ENCODE data around the gene ZBTB38.

The ZBTB38 gene, protein sequence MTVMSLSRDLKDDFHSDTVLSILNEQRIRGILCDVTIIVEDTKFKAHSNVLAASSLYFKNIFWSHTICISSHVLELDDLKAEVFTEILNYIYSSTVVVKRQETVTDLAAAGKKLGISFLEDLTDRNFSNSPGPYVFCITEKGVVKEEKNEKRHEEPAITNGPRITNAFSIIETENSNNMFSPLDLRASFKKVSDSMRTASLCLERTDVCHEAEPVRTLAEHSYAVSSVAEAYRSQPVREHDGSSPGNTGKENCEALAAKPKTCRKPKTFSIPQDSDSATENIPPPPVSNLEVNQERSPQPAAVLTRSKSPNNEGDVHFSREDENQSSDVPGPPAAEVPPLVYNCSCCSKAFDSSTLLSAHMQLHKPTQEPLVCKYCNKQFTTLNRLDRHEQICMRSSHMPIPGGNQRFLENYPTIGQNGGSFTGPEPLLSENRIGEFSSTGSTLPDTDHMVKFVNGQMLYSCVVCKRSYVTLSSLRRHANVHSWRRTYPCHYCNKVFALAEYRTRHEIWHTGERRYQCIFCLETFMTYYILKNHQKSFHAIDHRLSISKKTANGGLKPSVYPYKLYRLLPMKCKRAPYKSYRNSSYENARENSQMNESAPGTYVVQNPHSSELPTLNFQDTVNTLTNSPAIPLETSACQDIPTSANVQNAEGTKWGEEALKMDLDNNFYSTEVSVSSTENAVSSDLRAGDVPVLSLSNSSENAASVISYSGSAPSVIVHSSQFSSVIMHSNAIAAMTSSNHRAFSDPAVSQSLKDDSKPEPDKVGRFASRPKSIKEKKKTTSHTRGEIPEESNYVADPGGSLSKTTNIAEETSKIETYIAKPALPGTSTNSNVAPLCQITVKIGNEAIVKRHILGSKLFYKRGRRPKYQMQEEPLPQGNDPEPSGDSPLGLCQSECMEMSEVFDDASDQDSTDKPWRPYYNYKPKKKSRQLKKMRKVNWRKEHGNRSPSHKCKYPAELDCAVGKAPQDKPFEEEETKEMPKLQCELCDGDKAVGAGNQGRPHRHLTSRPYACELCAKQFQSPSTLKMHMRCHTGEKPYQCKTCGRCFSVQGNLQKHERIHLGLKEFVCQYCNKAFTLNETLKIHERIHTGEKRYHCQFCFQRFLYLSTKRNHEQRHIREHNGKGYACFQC (N-terminal part only)
- long read RNA-seq, partial matches to known transcripts: 0 of 1 reads
- long read RNA-seq, other reads (novel, unspliced or antisense): 0 of 1 reads

DNA sequence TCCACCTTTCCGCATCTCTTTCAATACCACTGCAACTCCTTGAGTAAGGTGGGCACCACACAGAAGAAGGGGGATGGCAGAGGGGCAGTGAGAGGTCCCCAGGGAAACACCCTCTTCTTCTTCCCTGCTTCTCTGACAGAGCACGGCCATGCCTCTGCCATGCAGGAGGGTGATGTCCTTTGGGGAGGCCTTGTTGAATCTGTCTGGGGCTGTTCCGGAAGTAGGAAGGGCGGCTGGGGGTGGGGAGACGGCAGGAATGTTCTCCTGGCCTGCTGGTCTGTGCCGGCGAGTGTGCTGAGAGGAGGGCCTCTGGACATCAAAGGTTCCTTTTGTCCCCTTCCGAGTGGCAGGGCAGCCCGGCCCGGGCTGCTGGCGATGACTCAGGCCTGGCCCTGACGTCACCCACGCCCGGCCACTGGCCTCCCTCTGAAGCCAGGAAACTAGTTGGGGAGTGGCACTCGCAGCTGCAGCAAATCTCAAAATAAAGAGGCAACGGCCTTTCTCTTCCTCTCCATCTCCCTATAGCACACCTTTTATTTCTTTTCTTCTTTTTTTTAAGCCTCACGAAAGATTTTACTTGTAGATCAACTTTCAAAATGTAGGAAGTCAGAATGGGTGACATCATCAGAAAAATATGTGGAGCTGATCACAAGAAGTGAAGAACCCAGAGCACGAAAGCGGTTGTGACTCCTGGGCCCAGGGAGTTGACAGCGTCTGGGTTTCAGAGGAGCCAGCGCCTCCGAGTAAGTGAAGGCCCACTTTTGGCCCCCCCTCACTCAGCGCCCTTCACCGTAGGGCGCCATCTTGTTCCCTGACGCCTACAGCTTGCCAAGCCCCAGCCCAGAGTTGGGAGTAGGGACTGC is at the start of gene ZBTB38:
Gene ZBTB38 (plus strand): TSS at position 443 of the 863 bp plus-strand sequence. CDS start 73,885 bp downstream, outside the sequence.
- H3K27me3 ChIP-seq (ENCODE audit: insufficient read depth, poor library complexity, severe bottlenecking): peaks cover 2% of the 10 kb centered on the region
- no peak for DNase-seq (ENCODE audit: low read depth in 1 of 2, low spot score in 1 of 2)
- no peak within 1 kb of the TSS for H3K27ac ChIP-seq (replicated peaks)
- TF ChIP-seq POLR2AphosphoS5 (IDR thresholded peaks at IDR 0.05; ENCODE audit: low read depth): no peak
- TF ChIP-seq, protein P1, sequence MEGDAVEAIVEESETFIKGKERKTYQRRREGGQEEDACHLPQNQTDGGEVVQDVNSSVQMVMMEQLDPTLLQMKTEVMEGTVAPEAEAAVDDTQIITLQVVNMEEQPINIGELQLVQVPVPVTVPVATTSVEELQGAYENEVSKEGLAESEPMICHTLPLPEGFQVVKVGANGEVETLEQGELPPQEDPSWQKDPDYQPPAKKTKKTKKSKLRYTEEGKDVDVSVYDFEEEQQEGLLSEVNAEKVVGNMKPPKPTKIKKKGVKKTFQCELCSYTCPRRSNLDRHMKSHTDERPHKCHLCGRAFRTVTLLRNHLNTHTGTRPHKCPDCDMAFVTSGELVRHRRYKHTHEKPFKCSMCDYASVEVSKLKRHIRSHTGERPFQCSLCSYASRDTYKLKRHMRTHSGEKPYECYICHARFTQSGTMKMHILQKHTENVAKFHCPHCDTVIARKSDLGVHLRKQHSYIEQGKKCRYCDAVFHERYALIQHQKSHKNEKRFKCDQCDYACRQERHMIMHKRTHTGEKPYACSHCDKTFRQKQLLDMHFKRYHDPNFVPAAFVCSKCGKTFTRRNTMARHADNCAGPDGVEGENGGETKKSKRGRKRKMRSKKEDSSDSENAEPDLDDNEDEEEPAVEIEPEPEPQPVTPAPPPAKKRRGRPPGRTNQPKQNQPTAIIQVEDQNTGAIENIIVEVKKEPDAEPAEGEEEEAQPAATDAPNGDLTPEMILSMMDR (IDR thresholded peaks at IDR 0.05; ENCODE audit: insufficient read depth, low read length): no peak
- TF ChIP-seq, protein P2, sequence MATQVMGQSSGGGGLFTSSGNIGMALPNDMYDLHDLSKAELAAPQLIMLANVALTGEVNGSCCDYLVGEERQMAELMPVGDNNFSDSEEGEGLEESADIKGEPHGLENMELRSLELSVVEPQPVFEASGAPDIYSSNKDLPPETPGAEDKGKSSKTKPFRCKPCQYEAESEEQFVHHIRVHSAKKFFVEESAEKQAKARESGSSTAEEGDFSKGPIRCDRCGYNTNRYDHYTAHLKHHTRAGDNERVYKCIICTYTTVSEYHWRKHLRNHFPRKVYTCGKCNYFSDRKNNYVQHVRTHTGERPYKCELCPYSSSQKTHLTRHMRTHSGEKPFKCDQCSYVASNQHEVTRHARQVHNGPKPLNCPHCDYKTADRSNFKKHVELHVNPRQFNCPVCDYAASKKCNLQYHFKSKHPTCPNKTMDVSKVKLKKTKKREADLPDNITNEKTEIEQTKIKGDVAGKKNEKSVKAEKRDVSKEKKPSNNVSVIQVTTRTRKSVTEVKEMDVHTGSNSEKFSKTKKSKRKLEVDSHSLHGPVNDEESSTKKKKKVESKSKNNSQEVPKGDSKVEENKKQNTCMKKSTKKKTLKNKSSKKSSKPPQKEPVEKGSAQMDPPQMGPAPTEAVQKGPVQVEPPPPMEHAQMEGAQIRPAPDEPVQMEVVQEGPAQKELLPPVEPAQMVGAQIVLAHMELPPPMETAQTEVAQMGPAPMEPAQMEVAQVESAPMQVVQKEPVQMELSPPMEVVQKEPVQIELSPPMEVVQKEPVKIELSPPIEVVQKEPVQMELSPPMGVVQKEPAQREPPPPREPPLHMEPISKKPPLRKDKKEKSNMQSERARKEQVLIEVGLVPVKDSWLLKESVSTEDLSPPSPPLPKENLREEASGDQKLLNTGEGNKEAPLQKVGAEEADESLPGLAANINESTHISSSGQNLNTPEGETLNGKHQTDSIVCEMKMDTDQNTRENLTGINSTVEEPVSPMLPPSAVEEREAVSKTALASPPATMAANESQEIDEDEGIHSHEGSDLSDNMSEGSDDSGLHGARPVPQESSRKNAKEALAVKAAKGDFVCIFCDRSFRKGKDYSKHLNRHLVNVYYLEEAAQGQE (IDR thresholded peaks at IDR 0.05; ENCODE audit: insufficient replicate concordance, low read depth): no peak
- no peak for TF ChIP-seq SPI1 (IDR thresholded peaks at IDR 0.05; ENCODE audit: borderline replicate concordance, low read depth)
- TF ChIP-seq GABPA (IDR thresholded peaks at IDR 0.05; ENCODE audit: low read depth): no peak
- no peak within 1 kb of the TSS for H3K4me3 ChIP-seq (replicated peaks; ENCODE audit: insufficient read depth, low read length)

DNA sequence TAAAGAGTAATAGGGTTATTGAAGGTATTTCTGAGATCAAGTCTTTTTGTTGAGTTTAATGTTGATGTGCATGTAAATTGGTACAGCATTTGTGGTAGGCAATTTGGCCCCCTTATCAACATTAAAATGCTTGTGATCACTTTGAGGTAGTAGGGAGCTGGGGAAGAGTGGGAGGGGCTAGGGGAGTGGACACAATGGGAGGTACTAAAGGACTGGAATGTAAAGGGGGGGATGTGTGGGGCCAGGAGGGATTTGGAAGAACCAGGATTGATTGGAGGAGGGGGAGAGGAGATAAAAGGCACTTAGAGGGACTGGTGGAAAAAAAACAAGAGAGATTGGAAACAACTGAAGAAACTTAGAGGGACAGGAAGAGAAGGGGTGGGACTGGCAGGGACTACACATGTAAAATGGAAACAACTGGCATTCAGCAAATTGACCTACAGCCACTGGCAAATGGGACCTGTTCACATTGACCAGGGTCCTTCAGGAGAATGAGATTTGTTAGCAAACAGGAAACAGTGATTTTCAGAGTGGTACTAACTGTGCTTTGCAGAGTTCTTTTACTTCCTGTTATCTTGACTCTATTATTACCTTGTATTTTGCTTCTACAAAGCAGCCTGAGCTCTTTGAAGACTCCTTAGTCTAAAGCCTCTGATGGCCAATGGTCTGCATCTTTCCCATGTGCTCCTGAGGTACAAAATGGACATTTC is 47.8 kb upstream of the ZBTB38 start:
- DNase-seq (ENCODE audit: low read depth in 1 of 2, low spot score in 1 of 2): no peak
- no peaks in the 10 kb centered on the region for H3K27me3 ChIP-seq (ENCODE audit: insufficient read depth, poor library complexity, severe bottlenecking)
- no peak overlapping the region for H3K4me3 ChIP-seq (replicated peaks; ENCODE audit: insufficient read depth, low read length)
- no peak overlapping the region for H3K27ac ChIP-seq (replicated peaks)
- TF ChIP-seq, protein P2 (IDR thresholded peaks at IDR 0.05; ENCODE audit: insufficient replicate concordance, low read depth): no peak
- TF ChIP-seq, protein P1 (IDR thresholded peaks at IDR 0.05; ENCODE audit: insufficient read depth, low read length): no peak
- TF ChIP-seq SPI1 (IDR thresholded peaks at IDR 0.05; ENCODE audit: borderline replicate concordance, low read depth): no peak
- no peak for TF ChIP-seq POLR2AphosphoS5 (IDR thresholded peaks at IDR 0.05; ENCODE audit: low read depth)
- TF ChIP-seq GABPA (IDR thresholded peaks at IDR 0.05; ENCODE audit: low read depth): no peak
